ENCODE measurements around the gene PTPRR. TPM values are rescaled to one million over a fixed set of nuclear protein-coding genes. Genes with fewer than 3 reads are reported as not detected.

The PTPRR gene
- total and polyA plus RNA-seq, 2 of the 4 experiments (the other 2 are of a cell fraction): 0.18 to 0.21 TPM

- Histone ChIP-seq H2AFZ (replicated peaks; ENCODE audit: low read length, poor library complexity) (no peak overlapping the region), H3K9me1 (ENCODE audit: insufficient read depth, low read length) (no peaks in the 10 kb centered on the region), H3K4me1 (ENCODE audit: control insufficient read depth, insufficient read depth, low read length) (no peaks in the 10 kb centered on the region), H3K27me3 (ENCODE audit: control insufficient read depth, insufficient read depth, low read length) (no peaks in the 10 kb centered on the region), H3K56ac (ENCODE audit: extremely low read depth, insufficient read depth, low read length) (no peak overlapping the region), H4K8ac (ENCODE audit: low read depth in 2 of 2, low read length in 2 of 2) (no peak overlapping the region), H3K4me3 (ENCODE audit: insufficient read depth, low read depth, low read length) (no peak overlapping the region), H2BK5ac (ENCODE audit: low read depth, low read length, poor library complexity, severe bottlenecking) (no peak overlapping the region), H4K91ac (ENCODE audit: insufficient read depth, low read depth, low read length) (no peak overlapping the region), H4K5ac (ENCODE audit: low read depth, low read length) (no peak overlapping the region), H3K27ac (ENCODE audit: insufficient read depth, low read length) (no peak overlapping the region), H2AK5ac (ENCODE audit: low read depth, low read length) (no peak overlapping the region), H3K18ac (ENCODE audit: low read depth, low read length) (no peak overlapping the region), H2AK9ac (replicated peaks; ENCODE audit: low read depth, low read length, poor library complexity) (no peak overlapping the region), H3K4ac (ENCODE audit: low read depth, low read length) (no peak overlapping the region), H2BK15ac (ENCODE audit: low read depth, low read length) (no peak overlapping the region), H3K79me1 (ENCODE audit: low read depth in 1 of 2, low read length in 2 of 2) (no peaks in the 10 kb centered on the region), H3K36me3 (ENCODE audit: control insufficient read depth, insufficient read depth, low read length) (no peaks in the 10 kb centered on the region), H3K14ac (replicated peaks; ENCODE audit: low read depth, low read length) (no peak overlapping the region), H4K20me1 (ENCODE audit: insufficient read depth, low read length) (no peaks in the 10 kb centered on the region), H3K4me2 (ENCODE audit: low read depth, low read length) (no peak overlapping the region), H3K23ac (ENCODE audit: low read depth, low read length) (no peak overlapping the region), H3K9me3 (ENCODE audit: control insufficient read depth, insufficient read depth, low read length) (peaks cover 2% of the 10 kb centered on the region; the same call in 1 of the 2 replicates), H3K9ac (ENCODE audit: low read depth, low read length) (no peak overlapping the region), H2BK20ac (ENCODE audit: low read depth, low read length) (no peak overlapping the region), H2BK120ac (ENCODE audit: low read depth, low read length) (no peak overlapping the region)
- no peak for TF ChIP-seq POLR2A (IDR thresholded peaks at IDR 0.05; ENCODE audit: low read depth, low read length)
- no peak for TF ChIP-seq CEBPB (IDR thresholded peaks at IDR 0.05; ENCODE audit: low read depth, low read length)
- no peak for TF ChIP-seq MAFK (IDR thresholded peaks at IDR 0.05; ENCODE audit: low read depth, low read length)
- no peak for TF ChIP-seq ELK1 (IDR thresholded peaks at IDR 0.05; ENCODE audit: borderline replicate concordance, low read depth, low read length)
- TF ChIP-seq RFX5 (IDR thresholded peaks at IDR 0.05; ENCODE audit: low read depth, low read length): no peak
- TF ChIP-seq MXI1 (IDR thresholded peaks at IDR 0.05; ENCODE audit: borderline replicate concordance, low read depth, low read length): no peak
- TF ChIP-seq NFE2L2 (IDR thresholded peaks at IDR 0.05; ENCODE audit: low read depth, low read length): no peak
- no peak for TF ChIP-seq RAD21 (IDR thresholded peaks at IDR 0.05; ENCODE audit: low read length)
- no peak for TF ChIP-seq SMC3 (IDR thresholded peaks at IDR 0.05; ENCODE audit: low read depth, low read length)
- TF ChIP-seq MAZ (IDR thresholded peaks at IDR 0.05; ENCODE audit: borderline replicate concordance, low read depth, low read length): no peak
- TF ChIP-seq CTCF (conservative IDR thresholded peaks at IDR 0.05; ENCODE audit: low read depth, low read length): no peak
- TF ChIP-seq RCOR1 (IDR thresholded peaks at IDR 0.05; ENCODE audit: insufficient replicate concordance, low read length): no peak
- ATAC-seq (ENCODE audit: low read depth) (no peak), DNase-seq (no peak)
- no TSS peak for BruUV-seq (replicated peaks)
- no CpG with 5 or more reads among the region's 2 CpGs for WGBS, 2 experiments (ENCODE audit: extremely low coverage in 2 of 2, insufficient read length in 1 of 2)
- POLR2A ChIA-PET (ENCODE audit: unreplicated experiment): no interaction called here
- CTCF ChIA-PET: no interaction called here
- dilution Hi-C loops (cut with HindIII; ENCODE audit: low sequenced_read_pairs, unreplicated experiment): no loop called here
- in situ Hi-C loops (cut with MboI; ENCODE audit: low sequenced_read_pairs): no loop called here
- intact Hi-C loops (cut with micrococcal nuclease): no loop called here
Observed at GRCh38 chr12:70828351-70828750, 92.2 kb downstream of the PTPRR start.

All from IMR-90 (cell line).